Hematopoietic multipotent progenitor cell treated with erythropoietin and hydrocortisone succinate and interleukin-3 and kit ligand, for 6 days (in vitro differentiated cells): ENCODE measurements around the gene RAB18.
"Not testable (repeated sequence)": the region's sequence is repeated elsewhere in the genome, so short reads cannot be mapped to it uniquely, and the experiment has no call there.

Experiments
- DNase-seq: peaks from one replicate; pipeline ENCODE4 v3.0.0-alpha.2; 2015

Gene RAB18

DNA sequence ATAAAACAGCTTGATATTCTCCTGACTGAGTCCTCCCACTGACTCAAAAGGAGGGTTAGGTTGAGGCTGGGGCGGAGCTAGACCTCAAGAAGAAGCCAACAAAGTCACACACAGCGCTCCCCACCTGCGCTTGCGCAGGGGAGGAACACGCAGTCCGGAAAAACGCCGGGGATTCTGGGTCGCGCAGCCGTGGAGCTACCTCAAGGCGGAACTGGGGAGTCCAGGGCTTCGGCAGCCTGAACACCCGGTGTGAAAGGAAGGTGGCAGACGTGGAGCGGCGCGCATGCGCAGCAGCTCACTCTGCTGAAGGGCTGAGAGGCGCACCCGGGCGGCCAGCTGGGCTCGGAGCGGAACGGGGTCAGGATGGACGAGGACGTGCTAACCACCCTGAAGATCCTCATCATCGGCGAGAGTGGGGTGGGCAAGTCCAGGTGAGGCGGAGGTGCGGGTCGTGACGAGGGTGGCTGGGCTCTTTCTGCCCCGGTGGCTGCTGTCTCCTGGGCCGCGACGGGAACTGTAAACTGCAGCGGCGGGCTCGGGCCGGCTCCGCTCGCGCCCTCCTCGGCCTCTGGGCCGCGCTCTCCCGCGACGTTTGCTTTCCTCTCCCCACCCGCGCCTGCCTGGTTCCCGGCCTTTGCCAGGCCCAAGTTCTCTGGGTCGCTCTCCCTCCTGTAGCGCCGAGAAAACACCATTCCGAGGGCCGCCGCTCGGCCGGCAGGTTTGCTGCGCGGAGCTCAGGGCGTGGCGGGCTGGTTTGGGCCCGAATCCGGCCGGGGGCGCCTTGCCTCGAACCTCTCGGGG lies at the start of gene RAB18:
Gene RAB18 (plus strand): TSS at position 298 of the 801 bp plus-strand sequence. CDS start 66 bp downstream, at position 364.
- DNase-seq = peak; percentile 99

DNA sequence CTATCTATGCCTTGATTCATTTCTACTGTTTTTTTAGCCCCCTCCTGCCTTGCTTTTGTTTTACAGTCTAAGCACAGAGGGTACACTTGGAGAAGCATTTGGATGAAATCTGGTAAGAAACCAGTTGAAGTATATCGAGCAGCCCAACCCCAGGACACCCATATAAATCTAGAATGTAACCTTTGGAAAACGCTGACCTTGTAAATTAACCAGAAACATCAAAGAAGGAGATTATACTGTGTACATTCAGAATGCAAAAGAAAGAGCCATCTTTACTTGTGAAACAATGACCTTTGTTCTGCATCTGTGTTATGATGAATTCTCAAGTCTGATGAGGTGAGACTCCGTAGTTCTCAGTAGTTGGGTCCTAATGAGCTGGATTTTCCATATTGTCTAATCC lies 49.3 kb upstream of the RAB18 start:
- DNase-seq = no peak

DNA sequence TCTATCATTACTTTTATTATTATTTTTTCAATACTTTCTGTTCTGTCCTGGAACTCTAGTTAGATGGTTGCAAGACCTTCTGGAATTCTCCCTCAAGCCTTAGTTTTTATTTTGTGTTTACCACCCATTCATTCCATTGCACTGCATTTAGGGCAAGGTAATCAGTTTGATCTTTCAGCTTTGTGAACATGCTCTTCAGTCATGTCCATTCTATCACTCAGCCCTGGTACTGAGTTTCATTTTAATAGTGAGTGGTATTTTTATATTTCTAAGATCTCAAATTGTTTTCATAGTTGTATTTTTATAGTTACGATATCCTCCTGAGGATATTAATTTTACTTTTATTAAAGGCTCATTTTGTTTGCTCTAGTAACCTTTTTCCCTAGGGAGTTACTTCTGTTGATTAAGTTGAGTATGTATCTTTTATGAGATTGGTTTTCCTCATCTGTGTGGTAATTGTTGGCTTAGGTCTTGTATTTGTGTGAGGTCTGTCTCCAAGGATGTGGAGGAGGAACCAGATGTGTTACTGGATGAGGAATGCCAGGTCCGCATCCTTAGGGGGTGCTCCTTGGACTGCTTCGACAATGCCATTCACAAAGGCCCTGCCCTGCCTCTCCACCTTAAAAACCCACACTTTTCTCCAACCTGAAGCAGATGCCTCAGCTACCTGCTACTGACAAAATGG lies 46.7 kb upstream of the RAB18 start:
- DNase-seq = no peak

DNA sequence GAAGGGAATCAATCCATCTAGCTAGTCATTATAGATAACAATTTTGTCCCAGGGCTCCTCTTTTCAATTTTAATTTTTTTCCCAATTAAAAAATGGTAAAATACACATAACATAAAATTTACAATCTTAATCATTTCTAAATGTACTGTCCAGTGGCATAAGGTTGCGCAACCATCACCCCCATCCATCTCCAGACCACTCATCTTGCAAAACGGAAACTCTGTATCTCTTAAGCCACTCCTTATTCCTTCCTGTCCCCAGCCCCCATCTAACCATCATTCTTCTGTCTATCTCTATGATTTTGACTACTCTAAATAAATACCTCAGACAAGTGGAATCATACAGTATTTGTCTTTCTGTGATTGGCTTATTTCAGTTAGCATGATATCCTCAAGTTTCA lies 46.1 kb upstream of the RAB18 start:
- DNase-seq = peak; percentile 77

DNA sequence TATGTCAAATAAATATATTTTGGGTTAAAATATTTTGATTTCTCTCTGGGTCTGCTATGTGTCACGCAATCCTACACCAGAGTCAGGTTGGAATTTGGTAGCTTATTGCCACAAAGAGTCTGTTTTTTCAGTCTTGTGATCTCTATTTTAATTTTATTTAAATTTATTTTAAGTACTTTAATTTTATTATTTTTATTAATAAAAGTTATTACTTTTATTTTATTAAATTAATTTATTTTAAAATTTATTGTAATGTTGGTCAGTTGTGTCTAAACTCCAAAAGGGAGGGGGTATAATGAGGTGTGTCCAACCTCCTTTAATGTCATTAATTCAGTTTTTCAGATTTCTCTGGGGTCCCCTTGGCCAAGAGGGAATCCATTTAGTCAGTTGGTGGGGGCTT lies 42.8 kb upstream of the RAB18 start:
- DNase-seq = no peak

DNA sequence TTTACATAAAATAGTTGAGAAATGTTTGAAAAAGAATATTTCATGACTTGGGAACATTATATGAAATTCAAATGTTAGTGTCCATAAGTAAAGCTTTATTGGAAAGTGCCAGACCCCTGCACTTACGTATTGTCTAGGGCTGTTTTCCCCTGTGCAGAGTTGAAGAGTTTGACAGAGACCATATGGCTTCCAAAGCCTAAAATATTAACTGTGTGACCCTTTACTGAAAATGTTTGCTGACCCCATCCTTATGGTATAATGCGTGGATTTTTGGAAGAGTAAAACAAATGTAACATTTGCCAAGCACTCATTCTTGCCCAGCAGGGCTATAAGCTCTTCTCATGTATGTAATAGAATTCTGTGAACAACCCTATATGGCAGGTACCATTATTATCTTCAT lies 40.1 kb upstream of the RAB18 start:
- DNase-seq = no peak

DNA sequence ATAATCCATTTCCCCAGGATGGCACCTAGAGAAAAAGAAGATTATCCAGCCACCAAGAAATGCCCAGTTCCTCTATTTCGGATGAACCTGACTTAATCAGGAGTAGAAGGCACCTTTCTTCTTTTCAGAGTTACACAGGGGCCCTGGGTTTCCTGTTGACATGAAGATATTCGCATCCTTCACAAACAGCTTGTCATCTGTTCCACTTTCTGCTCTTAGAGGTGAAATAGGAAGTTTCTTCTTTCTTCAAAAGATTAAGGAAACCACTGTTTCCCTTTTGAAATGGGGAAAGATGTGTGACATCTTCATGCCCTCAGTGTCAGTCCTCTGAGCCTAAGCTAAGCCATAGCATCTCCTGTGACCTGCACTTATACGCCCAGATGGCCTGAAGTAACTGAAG lies 39.1 kb upstream of the RAB18 start:
- DNase-seq = peak; percentile 27

DNA sequence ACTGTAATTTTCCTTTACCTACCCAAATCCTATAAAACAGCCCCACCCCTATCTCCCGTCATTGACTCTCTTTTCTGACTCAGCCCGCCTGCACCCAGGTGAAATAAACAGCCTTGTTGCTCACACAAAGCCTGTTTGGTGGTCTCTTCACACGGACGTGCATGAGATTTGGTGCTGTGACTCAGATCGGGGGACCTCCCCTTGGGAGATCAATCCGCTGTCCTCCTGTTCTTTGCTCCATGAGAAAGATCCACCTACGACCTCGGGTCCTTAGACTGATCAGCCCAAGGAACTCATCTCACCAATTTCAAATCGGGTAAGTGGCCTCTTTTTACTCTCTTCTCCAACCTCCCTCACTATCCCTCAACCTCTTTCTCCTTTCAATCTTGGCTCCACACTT lies 38.5 kb upstream of the RAB18 start:
- not testable (repeated sequence) for DNase-seq

DNA sequence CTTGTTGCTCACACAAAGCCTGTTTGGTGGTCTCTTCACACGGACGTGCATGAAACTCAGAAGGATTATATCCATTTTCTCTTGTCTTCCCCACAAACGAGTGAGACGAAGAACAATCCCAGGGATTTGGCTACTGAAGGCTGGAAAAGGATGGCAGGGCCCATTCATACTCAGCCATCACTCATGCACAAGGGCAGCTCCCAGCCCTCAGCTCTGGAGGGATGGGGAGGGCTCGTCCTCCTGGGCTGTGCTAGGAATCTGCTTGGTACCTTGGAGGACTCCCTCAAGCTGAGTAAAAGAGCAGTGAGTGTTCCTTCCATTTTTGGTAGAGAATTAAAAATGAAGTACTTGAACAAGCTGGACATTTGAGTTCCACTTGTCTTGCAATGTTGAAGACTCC lies 33.2 kb upstream of the RAB18 start:
- DNase-seq = no peak

DNA sequence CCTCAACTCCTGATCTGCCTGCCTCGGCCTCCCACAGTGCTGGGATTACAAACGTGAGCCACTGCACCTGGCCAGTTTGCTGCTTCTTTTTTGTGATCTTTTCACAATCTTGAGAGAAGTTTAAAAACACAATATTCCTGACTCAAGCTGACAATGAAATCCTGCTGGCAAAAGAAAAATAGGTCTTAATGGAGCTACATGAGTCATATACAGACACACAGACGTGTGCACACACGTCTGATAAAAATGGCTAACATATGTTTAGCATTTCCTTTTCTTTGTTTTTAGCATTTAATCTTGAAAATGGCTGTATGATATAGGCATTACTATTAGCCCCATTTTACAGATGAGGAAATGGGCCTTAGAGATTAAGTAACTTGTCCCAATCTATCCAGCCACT lies 29.4 kb upstream of the RAB18 start:
- no peak for DNase-seq

DNA sequence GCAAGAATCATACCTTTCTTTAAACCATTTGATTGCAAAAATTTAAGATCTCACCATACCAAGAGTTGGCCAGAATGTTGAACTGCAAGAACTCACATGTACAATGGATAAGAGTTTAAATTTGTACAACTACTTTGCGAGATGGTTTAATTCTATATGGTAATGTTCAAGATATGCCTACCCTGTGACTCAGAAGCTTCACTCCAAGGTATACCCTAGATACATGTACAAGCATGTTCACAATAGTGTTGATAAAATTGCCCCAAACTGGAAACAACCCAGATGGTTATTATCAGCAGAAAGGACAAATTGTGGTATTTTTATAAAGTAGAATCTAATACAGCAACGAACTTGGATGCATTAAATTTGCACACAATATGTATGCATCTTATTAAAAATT lies 25.1 kb upstream of the RAB18 start:
- no peak for DNase-seq

DNA sequence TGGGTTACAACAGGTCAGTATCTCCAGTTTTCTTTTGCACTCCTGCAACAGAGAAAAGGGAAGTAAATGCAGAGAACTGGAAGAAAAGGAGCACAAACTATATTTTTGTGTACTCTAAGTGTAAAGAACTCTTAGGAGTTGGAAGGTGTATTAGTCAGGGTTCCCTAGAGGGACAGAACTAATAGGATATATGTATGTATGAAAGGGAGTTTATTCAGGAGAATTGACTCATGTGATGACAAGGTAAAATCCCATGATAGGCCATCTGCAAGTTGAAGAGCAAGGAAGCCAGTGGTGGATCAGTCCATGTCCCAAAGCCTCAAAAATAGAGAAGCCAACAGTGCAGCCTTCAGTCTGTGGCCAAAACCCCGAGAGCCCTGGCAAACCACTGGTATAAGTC lies 22.6 kb upstream of the RAB18 start:
- DNase-seq = no peak

DNA sequence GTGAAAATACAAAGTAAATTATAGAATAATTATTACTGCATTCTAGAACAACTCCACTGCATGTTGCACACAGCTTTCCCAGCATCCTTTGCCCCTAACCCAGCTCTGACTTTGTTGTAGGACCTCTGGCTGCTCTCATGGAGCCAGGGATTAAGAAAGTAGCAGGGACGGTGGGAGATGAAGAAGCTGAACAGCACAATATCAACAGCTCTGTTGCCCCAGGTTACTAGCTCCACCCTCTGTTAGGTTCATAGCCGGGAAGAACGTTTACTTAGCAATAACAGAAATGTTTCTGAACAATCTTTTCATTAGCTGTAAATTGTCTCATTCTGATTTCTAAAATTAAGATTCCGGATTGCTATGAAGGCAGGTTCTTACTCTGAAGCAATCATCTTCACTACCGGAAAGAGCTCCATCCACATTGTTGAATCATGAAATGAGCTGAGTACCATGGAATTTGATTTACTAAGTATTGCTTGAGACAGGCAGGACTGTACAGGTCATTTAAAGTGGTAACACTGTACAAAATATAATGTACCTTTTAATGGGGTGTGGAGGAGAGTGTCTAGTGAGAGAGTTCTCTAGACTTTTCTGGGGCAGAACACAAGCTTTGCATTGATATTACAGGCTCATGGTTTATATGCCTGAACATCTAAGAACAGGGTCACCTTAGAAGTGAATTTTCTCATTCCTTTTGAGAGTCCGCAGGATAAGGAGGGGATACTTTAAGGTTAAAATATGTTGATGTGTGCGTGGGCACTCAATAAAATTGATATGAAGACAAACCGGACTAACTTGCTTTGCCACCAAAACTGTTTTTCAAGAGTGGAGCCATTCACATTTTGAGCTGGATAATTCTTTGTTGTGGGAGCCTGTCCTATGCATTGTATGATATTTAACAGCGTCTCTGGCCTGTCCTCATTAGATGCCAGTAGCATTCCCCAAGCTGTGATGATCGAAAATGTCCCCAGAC lies 20.8 kb upstream of the RAB18 start:
- no peak for DNase-seq

DNA sequence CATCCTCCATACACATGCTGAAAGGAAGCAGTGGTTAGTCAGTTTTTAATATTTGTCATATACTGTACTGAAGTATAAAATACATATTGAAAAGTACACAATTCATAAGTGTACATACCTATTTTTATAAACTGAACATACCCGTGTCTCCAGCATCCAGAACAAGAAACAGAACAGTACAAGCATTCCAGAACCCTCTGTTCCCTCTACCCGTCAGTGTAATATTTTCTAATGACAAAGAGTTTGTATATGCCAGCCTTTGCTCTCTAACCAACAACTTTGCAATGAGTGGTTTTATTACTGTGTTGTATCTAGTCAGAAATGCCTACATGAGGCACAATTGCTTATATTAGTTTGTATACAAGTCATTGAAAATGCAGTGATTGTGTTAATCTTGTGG lies 18.7 kb upstream of the RAB18 start:
- DNase-seq = no peak

DNA sequence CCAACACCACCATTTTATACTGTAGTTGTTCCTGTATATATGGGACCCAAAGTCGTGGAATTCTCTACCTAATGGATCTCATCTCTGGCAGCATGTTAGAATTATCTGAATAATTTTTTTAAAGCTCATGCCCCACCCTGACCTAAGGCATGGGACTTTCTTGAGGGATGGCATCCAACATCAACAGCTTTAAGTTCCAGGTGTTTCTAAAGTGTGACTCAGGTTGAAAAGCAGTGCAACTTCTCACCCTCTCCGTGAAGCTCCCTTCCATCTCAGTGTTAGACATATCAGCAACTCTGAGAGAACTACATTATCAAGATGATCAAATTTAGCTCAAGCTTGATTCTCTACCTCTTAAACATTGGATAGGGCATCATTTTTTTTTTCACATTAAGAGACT lies 18.1 kb upstream of the RAB18 start:
- no peak for DNase-seq

DNA sequence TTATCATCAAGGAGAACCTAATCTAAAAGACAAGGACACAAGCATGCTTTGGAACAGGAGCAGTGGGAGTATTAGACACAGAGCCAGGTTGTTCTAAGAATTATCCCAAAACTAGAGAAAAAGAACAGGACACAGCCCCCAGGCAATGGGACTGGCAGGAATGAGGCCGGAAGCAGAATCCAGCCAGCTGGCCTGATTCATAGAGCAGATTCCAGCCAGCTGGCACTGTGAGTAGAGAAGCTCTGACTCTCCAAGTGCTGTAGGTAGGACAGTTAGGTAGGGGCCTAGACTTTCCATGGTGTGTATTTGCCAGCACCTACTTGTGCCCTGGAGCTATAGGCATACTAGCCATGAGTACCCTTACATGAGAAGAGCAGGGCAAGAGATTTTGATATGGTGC lies 13.3 kb upstream of the RAB18 start:
- DNase-seq = no peak

DNA sequence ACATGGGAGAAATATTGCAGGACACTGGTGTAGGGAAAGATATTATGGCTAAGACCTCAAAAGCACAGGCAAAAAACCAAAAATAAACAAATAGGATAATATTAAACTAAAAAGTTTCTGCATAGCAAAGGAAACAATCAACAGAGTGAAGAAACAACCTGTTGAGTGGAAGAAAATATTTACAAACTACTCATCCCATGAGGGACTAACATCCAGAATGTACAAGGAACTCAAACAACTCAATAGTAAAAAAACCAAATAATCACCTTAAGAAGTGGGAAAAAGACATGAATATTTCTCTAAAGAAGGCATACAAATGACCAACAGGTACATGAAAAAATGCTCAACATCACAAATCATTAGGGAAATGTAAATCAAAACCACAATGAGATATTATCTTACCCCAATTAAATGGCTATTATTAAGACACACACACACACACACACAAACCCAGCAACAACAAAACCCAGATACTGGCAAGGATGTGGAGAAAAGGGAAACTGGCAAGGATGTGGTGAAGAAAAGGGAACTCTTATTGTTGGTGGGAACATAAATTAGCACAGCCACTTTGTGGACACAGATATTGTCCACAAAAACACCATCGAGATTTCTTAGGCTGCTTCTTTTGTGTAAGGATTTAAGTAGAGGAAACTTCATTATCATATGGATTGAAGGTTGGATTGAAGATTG lies 9.8 kb upstream of the RAB18 start:
- DNase-seq = no peak

DNA sequence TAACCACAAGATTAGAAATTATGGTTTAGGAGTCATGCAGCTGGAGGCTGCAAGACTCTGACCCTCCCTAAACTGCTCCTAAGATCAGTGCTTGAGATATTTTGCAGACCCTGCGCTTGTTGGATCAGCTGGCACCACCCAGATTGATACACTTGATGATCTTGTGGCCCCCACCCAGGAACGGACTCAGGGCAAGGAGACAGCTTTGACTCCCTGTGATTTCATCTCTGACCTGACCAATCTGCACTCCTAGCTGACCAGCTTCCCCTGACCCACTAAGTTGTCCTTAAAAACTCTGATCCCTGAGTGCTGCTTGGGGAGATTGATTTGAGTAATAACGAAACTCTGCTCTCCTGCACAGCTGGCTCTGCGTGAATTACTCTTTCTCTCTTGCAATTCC lies 8.0 kb upstream of the RAB18 start:
- DNase-seq = no peak

DNA sequence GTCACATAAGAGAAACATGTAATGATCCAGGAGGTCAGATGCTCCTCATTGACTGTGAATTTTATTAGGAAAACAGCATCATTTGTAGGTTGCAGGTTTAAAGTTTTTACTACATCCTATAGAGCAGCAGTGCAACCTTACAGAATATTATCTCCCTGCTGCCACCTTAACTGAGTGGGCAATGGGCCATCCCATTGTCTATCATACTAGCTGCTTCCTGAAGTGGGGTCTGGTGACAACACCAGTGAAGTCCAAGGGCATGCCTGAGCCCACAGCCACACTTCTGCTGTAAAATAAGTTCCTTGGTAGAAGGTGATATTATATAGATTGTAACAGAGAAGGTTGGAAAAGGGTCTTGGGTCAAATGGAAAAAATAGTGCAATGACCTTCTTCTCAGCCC lies 4.0 kb upstream of the RAB18 start:
- DNase-seq = peak; percentile 60

DNA sequence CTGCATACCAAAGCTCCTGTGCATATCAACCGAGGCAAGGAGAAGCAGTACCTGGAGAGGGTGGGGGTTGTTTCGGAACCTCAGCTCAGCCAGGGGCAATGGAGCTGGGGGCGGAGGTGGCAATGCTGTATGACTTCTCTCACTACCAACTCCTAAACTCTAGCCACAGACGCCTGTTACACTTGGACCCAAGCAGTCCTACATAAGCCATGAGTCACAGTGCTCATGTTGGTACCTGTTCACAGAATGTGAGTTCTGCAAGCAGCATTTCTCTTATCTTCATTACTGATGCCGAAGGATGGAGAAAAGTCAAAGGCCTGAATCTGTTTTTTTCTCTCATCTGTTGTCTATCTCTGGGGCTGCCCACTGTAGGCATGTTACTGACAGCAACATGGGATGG lies 3.2 kb upstream of the RAB18 start:
- DNase-seq = no peak

DNA sequence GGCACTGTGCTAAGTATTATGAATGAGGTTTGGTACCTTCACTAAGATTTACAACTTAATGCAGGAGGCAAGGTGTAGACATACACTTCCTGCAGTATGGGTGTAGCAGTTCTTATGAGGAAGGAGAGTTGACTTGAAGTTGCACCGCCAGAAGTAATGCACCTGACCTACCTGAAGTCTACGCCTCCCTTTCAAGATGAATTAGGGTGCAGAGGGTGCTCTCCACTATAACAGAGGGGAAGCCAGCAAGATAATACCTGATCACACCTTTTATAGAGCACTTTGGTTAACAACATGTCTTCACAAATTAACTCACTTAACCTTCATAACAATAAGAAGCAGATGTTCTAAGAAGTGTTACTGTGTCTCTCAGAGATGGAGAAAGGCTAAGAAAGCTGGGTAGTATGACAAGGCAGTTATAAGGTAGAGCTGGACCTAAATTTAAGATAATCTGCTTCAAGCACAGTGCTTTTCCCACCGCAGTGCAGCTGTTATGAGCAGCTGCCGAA lies 552 bp upstream of the RAB18 start:
- DNase-seq = no peak

DNA sequence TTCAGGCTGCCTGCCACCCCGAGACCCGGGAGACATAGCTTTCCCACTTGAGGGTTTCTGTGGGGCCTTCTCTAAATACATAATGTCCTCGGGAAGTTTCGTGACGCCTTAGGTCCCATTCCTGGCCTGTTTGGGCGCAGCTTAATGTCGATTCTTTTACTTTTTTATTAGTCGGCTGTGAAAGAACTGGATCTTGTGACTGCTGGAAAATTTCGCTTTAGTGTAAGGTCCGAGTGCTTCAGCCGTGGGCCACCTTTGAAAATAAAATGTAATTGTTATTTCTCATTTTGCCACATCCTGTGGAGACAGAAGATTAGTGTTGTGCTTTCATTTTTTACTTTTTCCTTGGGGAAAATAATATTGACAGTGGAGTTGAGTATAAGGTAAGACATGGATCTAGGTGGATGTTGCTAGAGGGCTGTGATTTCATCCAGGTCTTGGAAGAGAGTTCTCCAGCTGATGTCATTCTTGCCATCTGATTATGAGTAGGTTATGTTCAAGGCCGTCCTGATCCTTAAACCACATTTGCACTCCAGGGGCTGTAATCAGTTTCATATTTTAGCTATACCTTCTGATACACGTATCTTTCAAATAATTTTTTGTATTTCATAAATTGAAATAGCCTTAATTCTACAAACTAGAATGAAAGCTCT lies 830 bp downstream of the RAB18 start:
- peak; percentile 25 for DNase-seq
